Testis (tissue), 2 donors: ENCODE measurements around the gene JMJD7.

Experiments used
- CTCF ChIP-seq, 3 experiments: fragments of 450-650 bp in 2 of 3; fragments of 200-600 bp in 1 of 3; sonication (generic) in 1 of 3; IDR thresholded peaks; one replicate each; pipeline ENCODE4 v1.5.1; 2016 to 2019; ENCODE audit warnings: antibody characterized with exemption in 3 of 3, mild to moderate bottlenecking in 2 of 3, moderate library complexity in 1 of 3
- POLR2A ChIP-seq: fragments of 450-650 bp; IDR thresholded peaks from one replicate; pipeline ENCODE4 v1.6.1; 2017; ENCODE audit warnings: antibody characterized with exemption, mild to moderate bottlenecking, moderate library complexity

- TF ChIP-seq CTCF (IDR thresholded peaks at IDR 0.05) (no peak), POLR2A (no peak)
Observed at GRCh38 chr15:41780266-41780665, 47.6 kb upstream of the JMJD7 start.
